GM19397 (cell line): Measurements from ENCODE around the gene IDI2.
"Not testable (repeated sequence)": the region's sequence is repeated elsewhere in the genome, so short reads cannot be mapped to it uniquely, and the experiment has no call there.

Source experiments
- ATAC-seq: cut with Tn5 transposase; IDR thresholded peaks from one replicate; pipeline ENCODE4 v1.9.1; 2021; ENCODE audit warnings: mild to moderate bottlenecking, moderate library complexity; ENCODE audit not compliant: unreplicated experiment

The IDI2 gene

DNA sequence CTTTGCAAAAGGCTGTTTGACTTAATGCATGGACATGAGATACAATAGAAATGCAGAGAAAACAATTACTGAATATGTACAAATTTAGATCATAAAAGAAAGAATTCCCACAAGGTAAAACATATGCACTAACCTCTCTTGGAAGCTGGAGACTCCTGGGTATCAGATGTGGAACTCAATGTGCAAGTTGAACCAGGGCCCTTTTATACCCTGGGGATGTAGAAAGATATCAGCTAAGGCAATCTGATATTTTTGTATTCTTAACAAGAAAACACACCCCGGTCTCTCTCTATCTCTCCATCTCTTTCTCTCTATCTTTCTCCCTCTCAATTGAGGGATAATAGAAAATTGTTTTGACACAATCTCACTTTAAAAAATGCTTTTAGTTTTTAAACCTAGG, at the start of gene IDI2:
IDI2 (minus strand) TSS at position 177 of the 400 bp plus-strand sequence. CDS start 1,136 bp downstream, outside the sequence.
- ATAC-seq, result no peak

DNA sequence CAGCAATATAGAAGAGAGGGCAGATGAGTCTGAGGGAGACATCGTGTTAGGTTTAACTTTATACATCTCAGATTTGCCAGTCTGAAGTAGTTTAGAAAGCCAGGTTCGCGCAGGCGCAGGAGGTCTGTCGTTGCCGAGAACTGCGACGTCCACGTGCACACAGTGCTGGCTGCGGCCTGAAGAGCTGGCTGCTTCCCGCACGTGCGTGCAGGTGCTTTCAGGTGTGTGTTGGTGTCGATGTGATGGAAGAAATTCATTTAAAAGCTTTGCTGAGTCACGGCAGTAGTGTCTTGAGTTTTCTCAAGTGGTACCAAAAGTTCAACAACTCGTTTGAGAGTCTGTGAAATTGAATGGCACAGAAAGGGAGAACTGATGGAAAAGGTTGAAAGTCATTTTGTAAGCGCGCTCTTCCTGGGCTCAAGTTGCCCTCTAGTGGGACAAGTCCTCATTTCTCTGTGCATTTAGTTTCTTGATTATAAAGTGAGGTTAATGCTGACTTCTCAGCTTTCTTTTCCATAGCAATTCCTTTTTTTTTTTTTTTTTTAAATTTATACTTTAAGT, 49.2 kb upstream of the IDI2 start:
- ATAC-seq, result no peak

DNA sequence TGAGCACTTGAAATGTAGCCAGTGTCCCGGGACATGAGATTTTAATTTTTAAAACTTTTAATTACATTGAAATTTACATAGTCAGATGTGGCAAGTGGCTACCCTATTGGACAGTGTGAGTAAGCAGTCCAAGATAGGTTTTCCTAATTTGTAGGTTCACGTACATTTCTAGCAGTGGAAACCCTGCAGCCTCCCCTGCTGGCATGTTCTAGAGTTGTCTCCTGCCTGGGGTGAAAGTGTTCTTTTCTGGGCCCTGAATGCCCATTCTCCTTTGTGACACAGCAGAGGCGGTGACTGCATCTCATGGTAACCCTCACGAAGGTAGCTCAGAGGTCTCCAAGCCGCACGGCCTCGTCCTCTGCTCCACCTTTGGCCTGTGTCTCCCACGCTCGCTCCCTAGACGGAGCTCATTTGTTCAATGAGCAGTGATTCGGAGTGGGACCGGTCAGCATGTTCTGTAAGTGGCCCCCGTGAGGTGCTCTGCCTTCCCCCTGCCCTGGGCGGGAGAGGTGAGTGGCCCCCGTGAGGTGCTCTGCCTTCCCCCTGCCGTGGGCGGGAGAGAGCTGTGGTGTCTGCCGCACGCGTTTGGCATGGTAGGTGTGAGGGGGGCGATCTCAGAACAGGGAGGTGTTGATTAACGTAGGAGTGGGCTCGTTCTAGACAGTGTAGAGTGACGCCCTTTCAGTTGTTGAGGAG, 48.5 kb upstream of the IDI2 start:
- no peak for ATAC-seq

DNA sequence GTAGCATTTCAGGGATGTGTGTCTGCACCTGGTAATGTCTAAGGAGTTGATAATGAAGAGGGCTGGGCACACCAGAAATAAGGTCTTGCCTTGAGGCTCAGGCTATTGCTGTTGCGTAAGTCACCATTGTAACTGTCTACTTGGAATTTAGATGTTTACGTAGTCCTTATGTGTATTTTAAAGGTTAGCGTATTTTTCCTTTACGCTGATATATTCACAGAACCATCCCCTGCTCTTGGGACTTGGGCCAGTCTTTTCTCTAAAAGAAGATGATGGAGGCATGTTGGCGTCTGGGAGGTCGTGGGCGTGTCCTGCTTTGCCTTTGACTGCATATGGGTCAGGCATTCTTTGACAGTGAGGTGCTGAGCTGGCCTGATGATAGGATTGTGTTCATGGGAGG, 45.3 kb upstream of the IDI2 start:
- no peak for ATAC-seq

DNA sequence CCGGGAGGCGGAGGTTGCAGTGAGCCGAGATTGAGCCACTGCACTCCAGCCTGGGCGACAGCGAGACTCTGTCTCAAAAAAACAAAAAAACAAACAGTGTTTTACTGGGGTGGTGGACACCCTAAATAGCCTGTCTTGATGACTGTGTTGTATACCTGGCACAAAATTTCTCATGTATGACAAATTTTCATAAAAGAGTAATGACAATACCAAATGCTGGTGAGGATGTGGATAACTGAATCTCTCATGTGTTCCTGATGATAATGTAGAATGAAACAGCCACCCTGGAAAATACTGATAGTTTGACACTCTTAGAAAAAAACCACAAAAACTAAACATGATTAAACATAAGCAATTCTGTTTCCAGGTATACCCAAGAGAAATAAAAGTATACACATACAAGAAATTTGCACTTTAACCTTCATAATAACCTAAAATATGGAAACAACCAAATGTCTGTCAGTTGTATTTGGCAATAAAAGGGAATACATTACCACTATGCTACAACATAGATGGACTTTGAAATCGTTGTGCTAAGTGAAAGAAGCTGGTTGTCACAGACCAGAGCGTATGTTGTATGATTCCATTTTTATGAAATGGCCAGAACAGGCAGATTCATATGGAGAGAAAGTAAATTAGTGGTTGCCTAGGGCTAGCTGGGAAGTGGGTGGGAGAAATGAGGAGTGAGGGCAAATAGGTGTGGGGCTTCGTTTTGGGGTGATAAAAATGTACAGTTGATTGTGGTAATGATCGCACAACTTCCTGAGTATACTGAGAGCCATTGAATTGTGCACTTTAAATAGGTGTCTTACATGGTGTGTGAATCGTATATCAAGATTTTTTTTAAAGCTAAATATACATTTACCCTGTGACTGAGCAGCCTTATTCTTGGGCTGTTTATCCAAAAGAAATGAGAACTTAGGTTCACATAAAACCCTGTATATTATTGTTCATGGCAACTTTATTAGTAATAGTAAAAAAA, 43.0 kb upstream of the IDI2 start:
- ATAC-seq, result no peak

DNA sequence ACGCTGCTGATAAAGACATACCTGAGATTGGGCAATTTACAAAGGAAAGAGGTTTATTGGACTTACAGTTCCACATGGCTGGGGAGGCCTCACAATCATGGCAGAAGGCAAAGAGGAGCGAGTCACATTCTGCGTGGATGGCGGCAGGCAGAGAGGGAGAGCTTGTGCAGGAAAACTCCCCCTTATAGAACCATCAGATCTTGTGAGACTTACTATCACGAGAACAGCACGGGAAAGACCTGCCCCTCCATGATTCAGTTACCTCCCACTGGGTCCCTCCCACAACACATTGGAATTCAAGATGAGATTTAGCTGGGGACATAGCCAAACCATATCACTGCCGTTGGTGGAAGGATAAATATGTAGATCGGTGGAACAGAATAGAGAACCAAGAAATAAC, 41.1 kb upstream of the IDI2 start:
- not testable (repeated sequence) for ATAC-seq

DNA sequence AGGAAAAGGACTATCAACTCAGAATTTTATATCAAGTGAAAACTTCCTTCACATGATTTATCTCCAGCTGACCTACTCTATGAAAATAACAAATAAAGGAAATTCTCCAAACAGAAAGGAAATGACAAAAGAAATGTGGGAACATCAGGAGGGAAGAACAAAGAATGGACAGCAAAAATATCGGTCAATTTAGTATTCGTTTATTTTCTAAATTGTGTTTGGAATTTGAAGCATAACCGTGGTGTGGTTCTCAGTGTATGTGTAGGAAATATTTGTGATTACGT, 39.2 kb upstream of the IDI2 start:
- no peak for ATAC-seq

DNA sequence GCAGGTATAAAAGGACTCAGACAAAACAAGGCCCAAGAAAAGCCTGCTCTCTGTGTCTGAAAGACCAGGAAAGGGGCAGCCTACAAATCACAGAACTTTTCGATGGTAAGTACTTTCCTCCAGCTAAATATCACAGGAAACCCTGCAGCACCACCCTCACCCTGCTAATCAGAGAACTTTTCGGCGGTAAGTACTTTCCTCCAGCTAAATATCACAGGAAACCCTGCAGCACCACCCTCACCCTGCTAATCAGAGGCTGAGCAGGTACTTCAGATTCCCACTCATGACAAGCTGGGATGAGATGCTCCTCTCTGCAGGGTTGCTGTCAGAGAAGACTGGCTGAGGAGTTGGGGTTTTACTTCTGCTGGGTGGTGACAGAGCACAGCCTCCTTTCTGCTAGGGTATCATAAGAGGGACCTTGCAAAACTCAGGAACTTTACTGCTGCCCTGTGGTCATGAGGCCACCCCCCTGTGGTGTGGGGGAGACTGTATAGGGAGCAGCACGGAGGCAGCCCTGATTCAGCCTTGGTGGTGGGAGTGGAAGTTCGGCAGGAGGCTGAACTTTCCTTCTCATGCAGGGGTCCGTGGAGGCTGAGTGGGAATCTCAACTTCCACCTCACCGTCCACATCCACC, 37.7 kb upstream of the IDI2 start:
- ATAC-seq, result no peak

DNA sequence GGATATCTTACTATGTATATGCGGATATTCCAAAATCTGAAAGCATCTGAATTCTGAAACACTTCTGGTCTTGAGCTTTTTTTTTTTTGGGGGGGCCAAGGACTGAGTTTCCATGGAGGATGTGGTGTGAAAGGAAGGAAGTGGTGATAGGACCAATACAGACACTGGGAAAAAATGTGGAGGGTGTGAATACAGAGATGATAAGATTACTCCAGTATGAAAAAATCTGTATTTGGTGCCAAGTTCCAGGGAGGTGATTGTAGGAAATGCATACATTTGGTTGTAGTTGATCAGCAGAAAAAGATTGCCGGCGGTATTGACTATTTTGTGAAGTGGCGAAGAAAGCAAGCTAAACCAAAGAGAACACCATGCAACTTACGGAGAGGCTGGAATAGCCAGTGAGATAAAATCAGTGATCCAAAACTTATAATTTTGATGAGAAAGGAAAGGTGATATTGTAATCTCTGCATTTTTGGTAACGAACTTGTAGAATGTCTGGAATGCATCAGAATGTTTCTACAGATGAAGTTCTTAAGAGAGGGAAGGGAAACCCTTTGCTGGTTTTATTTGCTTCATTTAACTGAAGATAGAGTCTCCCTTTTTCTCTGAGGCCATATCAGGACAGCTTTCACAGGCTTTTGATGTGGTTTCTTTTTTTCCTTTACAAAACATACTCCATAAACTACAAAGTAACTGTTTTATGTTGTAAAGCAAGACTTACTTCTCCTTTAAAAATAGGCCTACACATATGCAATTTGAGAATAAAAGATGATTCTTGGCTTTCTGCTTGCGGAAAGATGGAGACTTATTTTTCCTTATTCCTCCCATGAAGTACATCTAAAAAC, 36.5 kb upstream of the IDI2 start:
- ATAC-seq, result no peak

DNA sequence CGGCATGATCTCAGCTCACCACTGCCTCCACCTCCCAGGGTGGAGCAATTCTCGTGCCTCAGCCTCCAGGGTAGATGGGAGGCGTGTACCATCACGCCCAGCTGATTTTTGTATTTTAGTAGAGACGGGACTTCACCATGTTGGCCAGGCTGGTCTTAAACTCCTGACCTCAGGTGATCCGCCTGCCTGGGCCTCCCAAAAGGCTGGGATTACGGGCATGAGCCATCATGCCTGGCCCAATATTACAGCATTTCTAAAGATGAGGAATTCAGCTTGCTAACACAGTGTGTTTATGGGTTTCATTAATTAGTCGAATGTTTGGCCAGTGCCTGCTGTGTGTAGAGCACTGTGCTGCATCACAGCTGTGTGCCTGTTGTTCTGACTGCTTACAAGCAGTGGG, 34.2 kb upstream of the IDI2 start:
- no peak for ATAC-seq

DNA sequence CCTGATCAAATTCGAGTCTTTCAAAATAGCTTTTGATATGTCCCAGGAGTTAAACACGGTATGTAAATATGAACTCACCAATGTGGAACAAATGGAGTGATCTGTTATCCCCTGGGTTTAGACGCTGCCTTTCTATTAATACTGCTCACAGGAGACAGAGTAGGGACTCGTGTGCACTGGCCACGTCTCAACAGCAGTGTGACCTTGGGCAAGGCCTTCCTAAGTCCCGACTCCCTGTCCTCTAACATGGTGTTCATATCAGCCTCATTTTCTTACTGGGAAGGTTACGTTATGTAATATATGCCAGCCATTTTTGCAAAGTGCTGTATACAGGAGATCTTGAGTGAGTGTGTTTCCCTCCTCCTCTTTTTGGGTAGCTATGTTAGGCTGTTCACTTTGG, 32.4 kb upstream of the IDI2 start:
- ATAC-seq, result no peak

DNA sequence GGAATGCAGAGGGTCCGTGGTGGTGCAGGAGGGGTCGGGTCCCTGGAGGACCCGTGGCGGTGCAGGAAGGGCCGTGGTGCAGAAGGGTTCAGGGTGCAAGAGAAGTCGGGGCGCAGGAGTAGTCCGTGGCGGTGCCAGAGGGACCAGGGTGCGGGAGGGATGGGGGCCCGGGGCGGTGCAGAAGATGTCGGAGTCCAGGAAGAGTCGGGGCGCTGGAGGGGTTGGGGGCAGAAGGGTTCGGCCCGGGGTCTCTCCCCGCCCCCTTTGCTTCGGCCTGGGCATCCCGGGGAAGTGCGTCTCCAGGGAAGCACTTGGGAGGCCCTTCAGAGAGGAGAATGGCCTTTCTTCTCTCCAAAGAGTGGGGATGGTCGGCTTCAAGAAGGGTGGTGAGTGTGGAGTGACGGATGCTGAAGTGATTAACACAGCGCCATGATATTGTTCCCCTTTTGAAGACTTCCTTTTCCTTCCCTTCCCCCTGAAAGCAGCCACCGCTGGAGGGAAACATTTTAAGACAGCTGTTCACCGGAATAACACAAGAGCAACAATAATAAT, 31.5 kb upstream of the IDI2 start:
- ATAC-seq, result no peak

DNA sequence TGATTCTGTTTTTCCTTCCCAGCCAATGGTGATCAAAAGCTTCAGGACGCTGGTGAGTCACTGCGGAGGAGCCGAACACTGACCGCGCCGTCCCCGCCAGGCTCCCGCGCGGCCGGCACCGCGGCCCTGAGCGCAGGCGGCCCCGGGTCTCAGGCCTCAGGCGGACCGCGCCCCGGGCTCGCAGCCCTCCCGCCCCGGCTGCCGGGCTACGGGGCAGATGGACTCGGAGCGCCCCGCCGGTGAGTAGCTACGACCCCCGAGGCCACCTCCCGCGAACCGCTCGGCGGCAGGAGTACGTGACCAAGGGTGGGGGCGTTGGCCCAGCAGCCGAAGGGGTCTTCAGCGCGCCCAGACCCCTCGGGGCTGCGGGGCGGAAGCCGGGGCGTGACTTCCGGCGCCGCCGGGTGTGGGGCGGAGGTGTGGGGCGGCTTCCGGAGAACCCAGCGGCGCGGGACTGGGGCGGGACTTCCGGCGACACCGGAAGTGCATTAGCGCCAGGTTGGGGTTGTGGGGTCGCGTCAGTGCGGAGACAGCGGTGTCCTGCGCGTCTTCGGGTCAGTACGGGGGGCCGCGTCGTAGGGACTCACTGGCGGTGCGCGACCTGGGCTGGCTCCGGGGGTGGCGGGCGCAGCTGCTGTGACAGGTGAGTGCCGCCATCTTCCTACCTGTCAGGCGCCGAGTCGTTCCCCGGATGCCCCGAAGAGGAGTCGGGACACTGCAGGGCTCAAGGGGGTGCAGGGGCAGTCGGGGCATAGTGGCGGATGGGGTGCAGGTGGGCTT, 30.9 kb upstream of the IDI2 start, which contains the start of gene WDR37:
WDR37 (plus strand) TSS at position 60 of the 780 bp plus-strand sequence. CDS start 15,771 bp downstream, outside the sequence.
- peak; percentile 97 for ATAC-seq

DNA sequence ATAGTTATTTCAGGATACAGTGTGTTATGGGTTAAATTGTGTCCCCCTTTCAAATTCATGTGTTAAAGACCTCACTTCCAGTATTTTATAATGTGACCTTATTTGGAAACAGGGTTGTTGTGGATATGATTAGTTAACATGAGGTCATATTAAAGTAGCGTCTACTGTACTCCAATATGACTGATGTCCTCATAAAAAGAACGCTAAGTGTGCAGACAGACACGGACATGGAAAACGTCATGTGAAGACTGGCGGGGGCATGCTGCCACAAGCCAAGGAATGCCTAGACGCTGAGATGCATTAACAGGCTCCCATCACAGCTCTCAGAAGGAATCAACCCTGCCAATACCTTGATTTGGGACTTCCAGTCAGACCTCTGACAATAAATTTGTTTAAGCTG, 29.0 kb upstream of the IDI2 start:
- ATAC-seq, result no peak

DNA sequence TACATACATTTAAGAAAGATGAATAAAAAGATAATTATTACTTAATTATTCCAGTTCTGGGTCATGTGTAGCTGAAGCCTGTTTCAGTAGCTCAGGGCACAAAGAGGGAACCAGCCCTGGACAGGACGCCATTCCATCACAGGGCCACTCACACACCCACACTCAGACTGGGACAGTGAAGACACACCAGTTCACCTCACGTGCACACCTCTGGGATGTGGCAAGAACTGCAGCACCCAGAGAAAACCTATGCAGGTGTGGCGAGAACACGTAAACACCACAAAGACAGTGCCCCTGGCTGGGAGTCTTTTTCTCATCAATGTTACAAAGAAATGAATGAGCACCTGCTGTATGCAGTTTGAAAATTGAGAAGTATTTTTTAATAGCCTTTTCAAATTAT, 24.9 kb upstream of the IDI2 start:
- no peak for ATAC-seq

DNA sequence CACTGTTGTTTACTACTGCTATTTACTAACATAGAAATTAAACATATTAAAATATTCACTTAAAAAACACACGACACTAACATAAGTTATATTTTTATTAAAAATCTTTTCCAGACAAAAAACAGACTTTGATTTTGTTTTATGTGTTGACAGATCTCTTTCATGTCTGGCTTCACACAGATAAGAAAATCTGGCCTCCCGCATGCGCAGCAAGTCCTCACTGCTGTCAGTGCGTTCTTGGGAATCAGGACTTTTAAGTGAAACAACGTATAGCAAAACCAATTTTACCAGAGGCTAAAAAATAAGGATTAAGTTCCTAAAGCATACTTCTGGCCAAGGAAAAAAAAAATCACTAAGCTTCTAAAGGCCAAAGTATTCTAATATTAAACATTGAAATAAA, 24.5 kb upstream of the IDI2 start:
- no peak for ATAC-seq

DNA sequence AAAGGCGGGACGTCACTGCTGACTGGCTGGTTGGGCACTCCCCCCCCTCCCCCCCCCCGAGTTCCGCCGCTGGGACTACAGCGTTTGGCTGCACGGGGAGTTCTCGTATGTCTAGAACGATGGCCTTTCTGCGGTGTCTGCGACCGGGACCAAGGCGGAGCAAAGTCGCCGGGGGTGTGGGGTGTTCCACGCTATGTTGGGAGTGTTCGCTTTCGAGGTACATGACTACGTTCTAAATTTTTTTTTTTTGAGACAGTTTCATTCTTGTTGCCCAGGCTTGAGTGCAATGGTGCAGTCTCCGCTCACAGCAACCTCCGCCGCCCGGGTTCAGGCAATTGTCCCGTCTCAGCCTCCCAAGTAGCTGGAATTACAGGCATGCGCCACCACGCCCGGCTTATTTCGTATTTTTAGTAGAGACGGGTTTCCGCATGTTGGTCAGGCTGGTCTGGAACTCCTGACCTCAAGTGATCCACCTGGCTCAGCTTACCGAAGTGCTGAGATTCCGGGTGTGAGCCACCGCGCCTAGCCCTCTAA, 23.8 kb upstream of the IDI2 start:
- no peak for ATAC-seq

DNA sequence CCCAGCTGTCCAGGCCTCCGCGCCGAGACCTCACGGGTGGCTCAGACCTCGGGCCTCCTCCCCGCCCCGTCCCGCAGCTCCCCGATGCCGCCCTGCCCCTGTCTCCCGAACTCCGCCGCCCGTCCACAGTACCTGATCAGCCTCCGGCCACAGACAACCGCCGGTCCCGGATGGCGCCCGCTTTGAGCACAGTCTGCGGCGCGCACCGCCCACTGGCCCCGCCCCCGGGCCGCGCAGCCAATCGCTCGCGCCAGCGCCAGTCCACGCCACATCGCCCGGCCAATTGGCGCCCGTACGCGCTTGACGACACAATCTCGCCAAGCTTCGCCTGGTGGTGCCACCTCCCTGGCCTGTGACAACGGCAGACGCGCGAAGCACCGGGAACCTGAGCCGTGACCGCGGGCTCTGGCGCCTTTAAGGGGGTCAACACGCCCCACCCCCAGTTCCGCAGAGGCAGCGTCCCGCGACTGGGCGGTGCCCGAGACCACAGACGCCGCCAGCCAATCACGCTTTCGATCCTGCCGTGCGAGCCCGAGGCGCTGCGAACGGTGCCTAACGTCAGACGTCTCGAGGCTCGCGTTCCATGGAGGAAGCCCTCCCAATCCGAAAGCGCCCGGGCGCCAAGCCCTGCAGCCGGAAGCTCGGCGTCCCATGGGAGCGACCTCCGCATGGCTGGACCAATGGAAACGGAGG, 23.2 kb upstream of the IDI2 start, which contains the start of gene IDI1:
IDI1 (minus strand) TSS at position 388 of the 693 bp plus-strand sequence; CDS start at position 272, 116 bp downstream.
- peak; percentile 82 for ATAC-seq
